Adrenal gland (tissue), 12 donors: ENCODE results near the gene FBXW7. TPM values are rescaled to one million over a fixed set of nuclear protein-coding genes. Genes with fewer than 3 reads are reported as not detected.

Experiments used
- DNase-seq, 7 donors: peaks; one replicate each; pipeline ENCODE4 v3.0.0-alpha.2; 2019 to 2020
- H3K27ac ChIP-seq, 5 donors: fragments of 200-600 bp; sonication (generic) in 4 of 5; 1 replicate in 3 of 5; 2 replicates in 2 of 5; pipeline versions ENCODE4 v1.5.1 to v1.8.0; 2016 to 2020; ENCODE audit warnings: mild to moderate bottlenecking in 1 of 5
- H3K27me3 ChIP-seq: fragments of 200-600 bp; 2 replicates; pipeline ENCODE4 v1.8.0; 2021
- H3K36me3 ChIP-seq, 2 donors: fragments of 200-600 bp; replicated peaks in 1 of 2; 1 replicate in 1 of 2; 2 replicates in 1 of 2; pipeline versions ENCODE4 v1.5.1 to v1.8.0; 2018 to 2022
- H3K4me1 ChIP-seq, 2 donors: fragments of 200-600 bp; replicated peaks in 1 of 2; 1 replicate in 1 of 2; 2 replicates in 1 of 2; pipeline versions ENCODE4 v1.5.1 to v1.8.0; 2018 to 2021
- H3K4me3 ChIP-seq, 4 donors: fragments of 200-600 bp; sonication (generic) in 3 of 4; one replicate each; pipeline ENCODE4 v1.5.1; 2016 to 2018
- H3K9me3 ChIP-seq, 3 donors: fragments of 200-600 bp; sonication (generic) in 1 of 3; replicated peaks in 1 of 3; 1 replicate in 2 of 3; 2 replicates in 1 of 3; pipeline versions ENCODE4 v1.5.1 to v1.8.0; 2016 to 2021
- CTCF ChIP-seq, 6 experiments: fragments of 450-650 bp in 4 of 6; fragments of 200-600 bp in 2 of 6; sonication (generic) in 1 of 6; IDR thresholded peaks; 1 replicate in 5 of 6; 2 replicates in 1 of 6; pipeline versions ENCODE4 v1.5.1 to v1.8.0; 2016 to 2021; ENCODE audit warnings: antibody characterized with exemption in 6 of 6, mild to moderate bottlenecking in 2 of 6, moderate library complexity in 1 of 6
- POLR2A ChIP-seq, 2 donors: fragments of 450-650 bp; IDR thresholded peaks; one replicate each; pipeline ENCODE4 v1.6.1; 2017; ENCODE audit warnings: antibody characterized with exemption in 2 of 2, mild to moderate bottlenecking in 2 of 2, moderate library complexity in 1 of 2
- WGBS, 4 donors: extraction: QIAGEN DNeasy Blood & Tissue Kit in 2 of 4; methylation state at CpG; one replicate each; pipeline versions ENCODE4 v1.1.5 to v1.1.7; 2013 to 2017; 5-methylcytosine and 5-hydroxymethylcytosine counted together
- intact Hi-C, 2 donors: fragments of 100-400 bp; cut with DNase I; formaldehyde crosslinking; loops; one replicate each; pipeline versions ENCODE4 v1.14.1 to v1.15.0; 2022 to 2023
- polyA plus RNA-seq, 3 donors: library from polyadenylated mRNA; stranded (reverse); fragments of 200-250 nt in 2 of 3; fragments of 350-450 nt in 1 of 3; fragmentation: Illumina TruSeq in 1 of 3; extraction: RNeasy Lipid Tissue Mini Kit (QIAGEN cat#74804) in 1 of 3; gene quantifications; one replicate each; pipeline ENCODE4 v1.2.3, GENCODE V29; 2013 to 2014
- total RNA-seq, 9 donors: library from RNA; depleted of rRNA in 4 of 9; stranded (reverse); fragments of >200 nt in 4 of 9; fragments of 120-200 nt in 1 of 9; fragmentation: NEBNext Ultra II Directional in 1 of 9; extraction: Animal tissue kit (Norgen Biotek cat#: 25700) in 1 of 9; gene quantifications; one replicate each; pipeline versions ENCODE4 v1.1.0 to v1.2.4, GENCODE V29; 2013 to 2023
- donor health status: healthy with polysubstance abuse.
- donor health status: Bipolar disorder and iron deficiency.
- donor health status: DM: yes; HTN: yes; CAD: no.
- donor health status: DM: no; HTN: no; CAD: no.
- donor health status: DM: no; HTN: no; CAD: no.
- donor health status: DM: yes; HTN: yes; CAD: no.

FBXW7 gene
- total and polyA plus RNA-seq, 12 donors, result 17.6 to 55.5 (median 30.9) TPM

GRCh38 chr4:152374606-152375285, 161.1 kb downstream of the FBXW7 start:
- intact Hi-C loops, result no loop called here
- Histone ChIP-seq H3K9me3 (no peaks in the 10 kb centered on the region), H3K27ac (no peak overlapping the region), H3K4me1 (peaks cover 0 to 2% of the 10 kb centered on the region in 2 donors), H3K36me3 (no peaks in the 10 kb centered on the region), H3K4me3 (no peak overlapping the region), H3K27me3 (no peaks in the 10 kb centered on the region)
- DNase-seq, result no peak
- no peak for TF ChIP-seq POLR2A (IDR thresholded peaks at IDR 0.05)
- TF ChIP-seq CTCF (IDR thresholded peaks at IDR 0.05), result no peak
- WGBS, 4 donors, result 85 to 91% (median 89%) methylated on average over 3 of the region's 3 CpGs

- intact Hi-C loops, result no loop called here
- Histone ChIP-seq H3K4me3 (no peak overlapping the region), H3K27me3 (no peaks in the 10 kb centered on the region), H3K36me3 (no peaks in the 10 kb centered on the region), H3K9me3 (no peaks in the 10 kb centered on the region), H3K27ac (no peak overlapping the region), H3K4me1 (no peaks in the 10 kb centered on the region)
- WGBS, 4 donors, result 81 to 95% (median 88%) methylated on average over 1 of the region's 1 CpG
- TF ChIP-seq POLR2A (IDR thresholded peaks at IDR 0.05) (no peak), CTCF (IDR thresholded peaks at IDR 0.05) (no peak)
- no peak for DNase-seq
Observed at GRCh38 chr4:152374153-152374552, 161.7 kb downstream of the FBXW7 start.

- Histone ChIP-seq H3K4me1 (no peaks in the 10 kb centered on the region), H3K4me3 (no peak overlapping the region), H3K9me3 (no peaks in the 10 kb centered on the region), H3K36me3 (no peaks in the 10 kb centered on the region), H3K27ac (no peak overlapping the region), H3K27me3 (no peaks in the 10 kb centered on the region)
- intact Hi-C loops, result no loop called here
- no peak for DNase-seq
- TF ChIP-seq POLR2A (IDR thresholded peaks at IDR 0.05), result no peak
- no peak for TF ChIP-seq CTCF (IDR thresholded peaks at IDR 0.05)
Observed at GRCh38 chr4:152372444-152372843, 163.4 kb downstream of the FBXW7 start.

GRCh38 chr4:152369902-152370295, 166.0 kb downstream of the FBXW7 start:
- TF ChIP-seq POLR2A (IDR thresholded peaks at IDR 0.05) (no peak), CTCF (IDR thresholded peaks at IDR 0.05) (peak; percentile 11 to 62 (median 39))
- no peaks in the 10 kb centered on the region for H3K27me3 ChIP-seq
- no peaks in the 10 kb centered on the region for H3K36me3 ChIP-seq
- no peak for DNase-seq
- intact Hi-C loops, result no loop called here
- H3K9me3 ChIP-seq, result no peaks in the 10 kb centered on the region
- H3K27ac ChIP-seq, result no peak overlapping the region
- no peak overlapping the region for H3K4me3 ChIP-seq
- 40 to 48% (median 45%) methylated on average over 1 of the region's 1 CpG for WGBS, 4 donors
- H3K4me1 ChIP-seq, result no peaks in the 10 kb centered on the region
